Suppressor macrophage treated with lipopolysaccharide for 4 hours (primary cell): ENCODE results near the gene ATN1.

Experiments
- DNase-seq: peaks from one replicate; pipeline ENCODE4 v3.0.0-alpha.2; 2020

Gene ATN1

GRCh38 chr12:6959058-6959804 is 31.5 kb downstream of the ATN1 start:
- DNase-seq, result peak; percentile 91

- DNase-seq, result no peak
Measured at GRCh38 chr12:6959805-6960592, 32.2 kb downstream of the ATN1 start.

GRCh38 chr12:6960593-6961277 is 33.0 kb downstream of the ATN1 start:
- DNase-seq, result peak; percentile 59

GRCh38 chr12:6961278-6961694 is 33.5 kb downstream of the ATN1 start:
- DNase-seq, result peak; percentile 95

GRCh38 chr12:6961695-6962284 is 34.0 kb downstream of the ATN1 start:
- DNase-seq, result peak; percentile 69

GRCh38 chr12:6962285-6963015 is 34.7 kb downstream of the ATN1 start:
- no peak for DNase-seq

GRCh38 chr12:6963016-6963731 is 35.4 kb downstream of the ATN1 start:
- no peak for DNase-seq

GRCh38 chr12:6963791-6964413 is 36.1 kb downstream of the ATN1 start:
- DNase-seq, result no peak

GRCh38 chr12:6964605-6965025 is 36.9 kb downstream of the ATN1 start:
- no peak for DNase-seq

GRCh38 chr12:6965026-6965661 is 37.4 kb downstream of the ATN1 start:
- DNase-seq, result peak; percentile 95

- no peak for DNase-seq
Measured at GRCh38 chr12:6965714-6966113, 38.0 kb downstream of the ATN1 start.

GRCh38 chr12:6966351-6966750 is 38.6 kb downstream of the ATN1 start:
- no peak for DNase-seq

- no peak for DNase-seq
Measured at GRCh38 chr12:6967651-6968100, 39.9 kb downstream of the ATN1 start.

- no peak for DNase-seq
Measured at GRCh38 chr12:6968426-6968825, 40.7 kb downstream of the ATN1 start.

- DNase-seq, result no peak
Measured at GRCh38 chr12:6970096-6970527, 42.4 kb downstream of the ATN1 start.

GRCh38 chr12:6974180-6974579 is 46.4 kb downstream of the ATN1 start:
- no peak for DNase-seq

GRCh38 chr12:6975297-6976032 is 47.7 kb downstream of the ATN1 start:
- no peak for DNase-seq

GRCh38 chr12:6977653-6978052 is 49.9 kb downstream of the ATN1 start:
- DNase-seq, result no peak

GRCh38 chr12:6978188-6978587 is 50.4 kb downstream of the ATN1 start:
- DNase-seq, result no peak

- no peak for DNase-seq
Measured at GRCh38 chr12:6978611-6979011, 50.9 kb downstream of the ATN1 start.
